GM23338 (cell line): ENCODE measurements around the gene ZNF783.

Experiments used
- CREB1 ChIP-seq: fragments of 250-450 bp; sonication (Bioruptor Pico); IDR thresholded peaks from 2 replicates; pipeline ENCODE4 v1.5.0; 2020; ENCODE audit warnings: low read depth, mild to moderate bottlenecking, moderate library complexity
- EZH2 ChIP-seq: fragments of 200-600 bp; sonication (generic); IDR thresholded peaks from one replicate; pipeline ENCODE4 v1.8.0; 2017; ENCODE audit warnings: antibody characterized with exemption, mild to moderate bottlenecking, low read depth; ENCODE audit not compliant: unreplicated experiment
- EZH2phosphoT487 ChIP-seq: fragments of 200-600 bp; sonication (generic); IDR thresholded peaks from one replicate; pipeline ENCODE4 v1.8.1; 2018; ENCODE audit warnings: antibody characterized with exemption; ENCODE audit not compliant: unreplicated experiment
- JUNB ChIP-seq: IDR thresholded peaks from one replicate; pipeline ENCODE4 v1.6.1; 2016; ENCODE audit warnings: antibody characterized with exemption; ENCODE audit not compliant: unreplicated experiment
- NANOG ChIP-seq: IDR thresholded peaks from 2 replicates; pipeline ENCODE4 v1.6.1; 2016; ENCODE audit warnings: antibody characterized with exemption, borderline replicate concordance
- POLR2AphosphoS5 ChIP-seq: IDR thresholded peaks from 2 replicates; pipeline ENCODE4 v1.6.1; 2016; ENCODE audit warnings: antibody characterized with exemption, low read depth
- REST ChIP-seq: IDR thresholded peaks from one replicate; pipeline ENCODE4 v1.6.1; 2018; ENCODE audit warnings: antibody characterized with exemption; ENCODE audit not compliant: unreplicated experiment
- TF ChIP-seq, protein P1 (sequence below), 2 experiments: fragments of 200-600 bp in 1 of 2; sonication (generic) in 1 of 2; conservative IDR thresholded peaks; 2 replicates each; pipeline versions ENCODE4 v1.5.1 to v1.6.1; 2016 to 2017; ENCODE audit warnings: antibody characterized with exemption in 2 of 2, low read depth in 2 of 2, mild to moderate bottlenecking in 2 of 2, moderate library complexity in 1 of 2

- TF ChIP-seq, protein P1, sequence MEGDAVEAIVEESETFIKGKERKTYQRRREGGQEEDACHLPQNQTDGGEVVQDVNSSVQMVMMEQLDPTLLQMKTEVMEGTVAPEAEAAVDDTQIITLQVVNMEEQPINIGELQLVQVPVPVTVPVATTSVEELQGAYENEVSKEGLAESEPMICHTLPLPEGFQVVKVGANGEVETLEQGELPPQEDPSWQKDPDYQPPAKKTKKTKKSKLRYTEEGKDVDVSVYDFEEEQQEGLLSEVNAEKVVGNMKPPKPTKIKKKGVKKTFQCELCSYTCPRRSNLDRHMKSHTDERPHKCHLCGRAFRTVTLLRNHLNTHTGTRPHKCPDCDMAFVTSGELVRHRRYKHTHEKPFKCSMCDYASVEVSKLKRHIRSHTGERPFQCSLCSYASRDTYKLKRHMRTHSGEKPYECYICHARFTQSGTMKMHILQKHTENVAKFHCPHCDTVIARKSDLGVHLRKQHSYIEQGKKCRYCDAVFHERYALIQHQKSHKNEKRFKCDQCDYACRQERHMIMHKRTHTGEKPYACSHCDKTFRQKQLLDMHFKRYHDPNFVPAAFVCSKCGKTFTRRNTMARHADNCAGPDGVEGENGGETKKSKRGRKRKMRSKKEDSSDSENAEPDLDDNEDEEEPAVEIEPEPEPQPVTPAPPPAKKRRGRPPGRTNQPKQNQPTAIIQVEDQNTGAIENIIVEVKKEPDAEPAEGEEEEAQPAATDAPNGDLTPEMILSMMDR (conservative IDR thresholded peaks at IDR 0.05; ENCODE audit: low read depth in 2 of 2): no peak
- TF ChIP-seq POLR2AphosphoS5 (no peak), EZH2phosphoT487 (no peak), REST (no peak), EZH2 (no peak), NANOG (no peak), CREB1 (CRISPR knock-in tag) (no peak), JUNB (no peak)
Measured at GRCh38 chr7:149224352-149224751, 37.6 kb upstream of the ZNF783 start.
